Ovary (tissue), 9 donors: Measurements from ENCODE around the gene DYNC1H1. TPM values are rescaled to one million over a fixed set of nuclear protein-coding genes. Genes with fewer than 3 reads are reported as not detected.

Source experiments
- DNase-seq, 5 donors: peaks; one replicate each; pipeline ENCODE4 v3.0.0-alpha.2; 2019 to 2020
- H3K27ac ChIP-seq, 2 donors: fragments of 200-600 bp; one replicate each; pipeline versions ENCODE4 v1.5.1 to v1.8.0; 2019 to 2022
- H3K27me3 ChIP-seq: fragments of 200-600 bp; one replicate; pipeline ENCODE4 v1.8.0; 2022
- H3K36me3 ChIP-seq: fragments of 200-600 bp; sonication (generic); one replicate; pipeline ENCODE4 v1.5.1; 2019
- H3K4me1 ChIP-seq: one replicate; pipeline ENCODE4 v1.8.1; 2013; ENCODE audit warnings: mild to moderate bottlenecking, moderate library complexity; ENCODE audit not compliant: insufficient read depth
- H3K4me3 ChIP-seq: fragments of 200-600 bp; sonication (generic); one replicate; pipeline ENCODE4 v1.5.1; 2017
- H3K9me3 ChIP-seq, 2 donors: fragments of 200-600 bp in 1 of 2; sonication (generic) in 1 of 2; one replicate each; pipeline versions ENCODE4 v1.5.1 to v1.8.1; 2013 to 2019; ENCODE audit warnings: mild to moderate bottlenecking in 1 of 2, moderate library complexity in 1 of 2
- CTCF ChIP-seq, 3 donors: fragments of 450-650 bp in 2 of 3; fragments of 200-600 bp in 1 of 3; IDR thresholded peaks; one replicate each; pipeline versions ENCODE4 v1.5.1 to v1.8.0; 2016 to 2022; ENCODE audit warnings: antibody characterized with exemption in 3 of 3, mild to moderate bottlenecking in 1 of 3
- EP300 ChIP-seq: sonication (generic); formaldehyde crosslinking; IDR thresholded peaks from one replicate; pipeline ENCODE4 v1.6.1; 2017; ENCODE audit warnings: antibody characterized with exemption
- POLR2A ChIP-seq: fragments of 450-650 bp; IDR thresholded peaks from one replicate; pipeline ENCODE4 v1.6.1; 2017; ENCODE audit warnings: antibody characterized with exemption, mild to moderate bottlenecking, moderate library complexity
- WGBS, 3 donors: extraction: QIAGEN DNeasy Blood & Tissue Kit in 1 of 3; methylation state at CpG; one replicate each; pipeline versions ENCODE4 v1.1.5 to v1.1.7; 2013 to 2017; 5-methylcytosine and 5-hydroxymethylcytosine counted together
- intact Hi-C, 4 donors: fragments of 100-400 bp; cut with DNase I; formaldehyde crosslinking; loops; one replicate each; pipeline versions ENCODE4 v1.11.0 to v1.15.1; 2022 to 2023
- polyA plus RNA-seq, 2 donors: library from polyadenylated mRNA; stranded (reverse); fragments of 200-250 nt in 1 of 2; fragments of 350-450 nt in 1 of 2; fragmentation: Illumina TruSeq in 1 of 2; extraction: RNeasy Lipid Tissue Mini Kit (QIAGEN cat#74804) in 1 of 2; gene quantifications; one replicate each; pipeline ENCODE4 v1.2.3, GENCODE V29; 2013 to 2014
- total RNA-seq, 7 donors: library from RNA; depleted of rRNA in 2 of 7; stranded (reverse); fragments of >200 nt in 2 of 7; fragmentation: NEBNext Ultra II Directional in 3 of 7; extraction: Animal tissue kit (Norgen Biotek cat#: 25700) in 3 of 7; gene quantifications; one replicate each; pipeline versions ENCODE4 v1.1.0 to v1.2.4, GENCODE V29; 2016 to 2023
- donor health status: DM: no; HTN: no; CAD: no; lungs with moderate emphysema.
- donor health status: DM: no; HTN: no; CAD: no.
- donor health status: Bipolar disorder and iron deficiency.
- donor health status: DM: yes; HTN: yes; CAD: no.
- donor health status: DM: no; HTN: no; CAD: no.
- donor health status: DM: yes; HTN: yes; CAD: no.

Gene DYNC1H1
- total and polyA plus RNA-seq, 9 donors = 130 to 373 (median 246) TPM

GRCh38 chr14:101965770-101966722, 1.7 kb downstream of the DYNC1H1 start:
- intact Hi-C loops = loop anchor here (2.0 to 10.0 kb wide), 5 partner anchors 119 to 351 kb away; partner anchors contain the start of gene HSP90AA1 (in 1 of the 4)
- 26 to 27% (median 26%) methylated on average over 5 of the region's 5 CpGs for WGBS, 3 donors
- peak overlapping the region; percentile 21 to 62 for H3K27ac ChIP-seq
- peak in 1 of 5 donors; percentile 9 for DNase-seq
- H3K4me3 ChIP-seq = peak overlapping the region; percentile 90
- H3K27me3 ChIP-seq = no peaks in the 10 kb centered on the region
- no peaks in the 10 kb centered on the region for H3K36me3 ChIP-seq
- peaks cover 4% of the 10 kb centered on the region for H3K4me1 ChIP-seq
- no peaks in the 10 kb centered on the region for H3K9me3 ChIP-seq
- TF ChIP-seq CTCF (IDR thresholded peaks at IDR 0.05) (no peak), POLR2A (no peak), EP300 (no peak)

GRCh38 chr14:101966742-101967141, 2.4 kb downstream of the DYNC1H1 start:
- DNase-seq = no peak
- intact Hi-C loops = loop anchor here (10.0 kb wide), 4 partner anchors 118 to 262 kb away; partner anchors contain the start of gene HSP90AA1 (in 1 of the 4)
- no peaks in the 10 kb centered on the region for H3K9me3 ChIP-seq
- no peak for TF ChIP-seq POLR2A
- WGBS, 3 donors = 58 to 62% (median 58%) methylated on average over 2 of the region's 2 CpGs
- no peak overlapping the region for H3K4me3 ChIP-seq
- peaks cover 4% of the 10 kb centered on the region for H3K4me1 ChIP-seq
- no peak overlapping the region for H3K27ac ChIP-seq
- H3K36me3 ChIP-seq = no peaks in the 10 kb centered on the region
- no peaks in the 10 kb centered on the region for H3K27me3 ChIP-seq

GRCh38 chr14:101968186-101968585, 3.8 kb downstream of the DYNC1H1 start:
- TF ChIP-seq CTCF (IDR thresholded peaks at IDR 0.05) (no peak), POLR2A (no peak), EP300 (no peak)
- Histone ChIP-seq H3K36me3 (no peaks in the 10 kb centered on the region), H3K9me3 (no peaks in the 10 kb centered on the region), H3K4me3 (no peak overlapping the region), H3K4me1 (peaks cover 6% of the 10 kb centered on the region), H3K27ac (no peak overlapping the region), H3K27me3 (no peaks in the 10 kb centered on the region)
- DNase-seq = no peak
- intact Hi-C loops = loop anchor here (10.0 kb wide), 4 partner anchors 117 to 263 kb away; partner anchors contain the start of gene HSP90AA1 (in 1 of the 4)
- 82 to 88% (median 85%) methylated on average over 4 of the region's 4 CpGs for WGBS, 3 donors

GRCh38 chr14:101969481-101969880, 5.1 kb downstream of the DYNC1H1 start:
- intact Hi-C loops = loop anchor here (10.0 kb wide), 4 partner anchors 115 to 265 kb away; partner anchors contain the start of gene HSP90AA1 (in 1 of the 4)
- Histone ChIP-seq H3K27ac (no peak overlapping the region), H3K4me1 (peaks cover 6% of the 10 kb centered on the region), H3K36me3 (no peaks in the 10 kb centered on the region), H3K27me3 (no peaks in the 10 kb centered on the region), H3K9me3 (no peaks in the 10 kb centered on the region), H3K4me3 (no peak overlapping the region)
- 83 to 86% (median 85%) methylated on average over 9 of the region's 9 CpGs for WGBS, 3 donors
- no peak for DNase-seq
- TF ChIP-seq POLR2A (no peak), EP300 (no peak), CTCF (IDR thresholded peaks at IDR 0.05) (no peak)
